GM21515 (cell line): ENCODE measurements around the gene HPCAL4.

Experiments used
- ATAC-seq: cut with Tn5 transposase; IDR thresholded peaks from one replicate; pipeline ENCODE4 v1.9.1; 2021; ENCODE audit not compliant: unreplicated experiment

Gene HPCAL4

GRCh38 chr1:39704757-39705156 is 13.5 kb upstream of the HPCAL4 start:
- no peak for ATAC-seq

GRCh38 chr1:39701049-39701439 is 9.8 kb upstream of the HPCAL4 start:
- no peak for ATAC-seq

GRCh38 chr1:39700348-39700747 is 9.1 kb upstream of the HPCAL4 start:
- ATAC-seq: no peak

- no peak for ATAC-seq
Measured at GRCh38 chr1:39699419-39699818, 8.2 kb upstream of the HPCAL4 start.

- no peak for ATAC-seq
Measured at GRCh38 chr1:39698568-39698967, 7.3 kb upstream of the HPCAL4 start.

- ATAC-seq: no peak
Measured at GRCh38 chr1:39696448-39696847, 5.2 kb upstream of the HPCAL4 start.

- ATAC-seq: no peak
Measured at GRCh38 chr1:39695016-39695415, 3.8 kb upstream of the HPCAL4 start.

GRCh38 chr1:39694026-39694425 is 2.8 kb upstream of the HPCAL4 start:
- ATAC-seq: no peak

- ATAC-seq: no peak
Measured at GRCh38 chr1:39692152-39693074, 1.2 kb upstream of the HPCAL4 start.

GRCh38 chr1:39690794-39691382 is 345 bp downstream of the HPCAL4 start:
- ATAC-seq: no peak

GRCh38 chr1:39690225-39690624 is 1.0 kb downstream of the HPCAL4 start:
- ATAC-seq: no peak

GRCh38 chr1:39689635-39690034 is 1.6 kb downstream of the HPCAL4 start:
- no peak for ATAC-seq

- ATAC-seq: no peak
Measured at GRCh38 chr1:39689214-39689613, 2.0 kb downstream of the HPCAL4 start.

- no peak for ATAC-seq
Measured at GRCh38 chr1:39688706-39689105, 2.5 kb downstream of the HPCAL4 start.

- ATAC-seq: no peak
Measured at GRCh38 chr1:39687243-39687642, 4.0 kb downstream of the HPCAL4 start.

- no peak for ATAC-seq
Measured at GRCh38 chr1:39685071-39685470, 6.2 kb downstream of the HPCAL4 start.

GRCh38 chr1:39684313-39684664 is 6.9 kb downstream of the HPCAL4 start:
- ATAC-seq: no peak

- no peak for ATAC-seq
Measured at GRCh38 chr1:39683591-39684312, 7.5 kb downstream of the HPCAL4 start.

- ATAC-seq: no peak
Measured at GRCh38 chr1:39681999-39682398, 9.2 kb downstream of the HPCAL4 start.

- no peak for ATAC-seq
Measured at GRCh38 chr1:39681294-39681693, 9.9 kb downstream of the HPCAL4 start.

- no peak for ATAC-seq
Measured at GRCh38 chr1:39680751-39681150, 10.5 kb downstream of the HPCAL4 start.

- ATAC-seq: no peak
Measured at GRCh38 chr1:39679821-39680220, 11.4 kb downstream of the HPCAL4 start.
